ENCODE results near the gene CHMP2A.
"Not testable (repeated sequence)": the region's sequence is repeated elsewhere in the genome, so short reads cannot be mapped to it uniquely, and the experiment has no call there.

Gene CHMP2A

DNA sequence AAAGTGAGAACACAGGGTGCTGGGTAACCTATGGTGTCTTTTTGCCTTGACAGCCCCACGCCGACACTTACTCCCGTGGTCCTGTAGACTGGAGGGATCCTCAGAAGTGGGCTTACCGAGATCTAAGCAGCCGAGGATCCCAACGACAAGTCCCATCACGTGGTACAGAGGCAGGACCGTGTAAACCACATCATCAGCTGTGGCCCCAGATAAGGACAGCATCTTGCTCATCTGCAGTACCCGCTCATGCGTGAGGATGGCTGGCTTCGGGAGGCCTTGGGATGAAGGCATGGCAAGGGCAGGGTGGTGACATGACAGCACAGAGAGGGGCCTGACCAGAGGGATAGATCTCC is 45.2 kb downstream of the CHMP2A start:
- DNase-seq (ENCODE audit: insufficient read length, low spot score) (no peak), FAIRE-seq (no peak)
- TF ChIP-seq, protein P1, sequence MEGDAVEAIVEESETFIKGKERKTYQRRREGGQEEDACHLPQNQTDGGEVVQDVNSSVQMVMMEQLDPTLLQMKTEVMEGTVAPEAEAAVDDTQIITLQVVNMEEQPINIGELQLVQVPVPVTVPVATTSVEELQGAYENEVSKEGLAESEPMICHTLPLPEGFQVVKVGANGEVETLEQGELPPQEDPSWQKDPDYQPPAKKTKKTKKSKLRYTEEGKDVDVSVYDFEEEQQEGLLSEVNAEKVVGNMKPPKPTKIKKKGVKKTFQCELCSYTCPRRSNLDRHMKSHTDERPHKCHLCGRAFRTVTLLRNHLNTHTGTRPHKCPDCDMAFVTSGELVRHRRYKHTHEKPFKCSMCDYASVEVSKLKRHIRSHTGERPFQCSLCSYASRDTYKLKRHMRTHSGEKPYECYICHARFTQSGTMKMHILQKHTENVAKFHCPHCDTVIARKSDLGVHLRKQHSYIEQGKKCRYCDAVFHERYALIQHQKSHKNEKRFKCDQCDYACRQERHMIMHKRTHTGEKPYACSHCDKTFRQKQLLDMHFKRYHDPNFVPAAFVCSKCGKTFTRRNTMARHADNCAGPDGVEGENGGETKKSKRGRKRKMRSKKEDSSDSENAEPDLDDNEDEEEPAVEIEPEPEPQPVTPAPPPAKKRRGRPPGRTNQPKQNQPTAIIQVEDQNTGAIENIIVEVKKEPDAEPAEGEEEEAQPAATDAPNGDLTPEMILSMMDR (IDR thresholded peaks at IDR 0.05; ENCODE audit: insufficient read depth, missing control alignments), result no peak

DNA sequence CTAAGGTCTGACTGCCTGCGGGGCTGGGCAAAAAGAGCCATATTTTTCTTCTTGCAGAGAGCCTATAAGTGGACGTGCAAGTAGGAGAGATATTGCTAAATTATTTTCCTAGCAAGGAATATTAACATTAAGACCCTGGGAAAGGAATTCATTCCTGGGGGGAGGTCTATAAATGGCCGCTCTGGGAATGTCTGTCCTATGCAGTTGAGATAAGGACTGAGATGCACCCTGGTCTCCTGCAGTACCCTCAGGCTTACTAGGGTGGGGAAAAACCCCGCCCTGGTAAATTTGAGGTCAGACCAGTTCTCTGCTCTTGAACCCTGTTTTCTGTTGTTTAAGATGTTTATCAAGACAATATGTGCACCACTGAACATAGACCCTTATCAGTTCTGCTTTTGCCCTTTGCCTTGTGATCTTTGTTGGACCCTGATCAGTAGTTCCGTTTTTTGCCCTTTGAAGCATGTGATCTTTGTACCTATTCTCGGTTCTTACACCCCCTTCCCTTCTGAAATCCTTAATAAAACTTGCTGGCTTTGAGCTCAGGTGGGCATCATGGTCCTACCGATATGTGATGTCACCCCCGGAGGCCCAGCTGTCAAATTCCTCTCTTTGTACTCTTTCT is 47.2 kb downstream of the CHMP2A start:
- not testable (repeated sequence) for DNase-seq (ENCODE audit: insufficient read length, low spot score); FAIRE-seq

All from D721Med (cell line).